ENCODE results near the gene GLIPR1L2. TPM values are rescaled to one million over a fixed set of nuclear protein-coding genes. Genes with fewer than 3 reads are reported as not detected.
A peak's percentile ranks its signal among the peaks of the same experiment; 100 is the strongest.

The GLIPR1L2 gene
- total RNA-seq, 2 experiments from 2014 or later, result 0.33 to 0.35 TPM

DNA sequence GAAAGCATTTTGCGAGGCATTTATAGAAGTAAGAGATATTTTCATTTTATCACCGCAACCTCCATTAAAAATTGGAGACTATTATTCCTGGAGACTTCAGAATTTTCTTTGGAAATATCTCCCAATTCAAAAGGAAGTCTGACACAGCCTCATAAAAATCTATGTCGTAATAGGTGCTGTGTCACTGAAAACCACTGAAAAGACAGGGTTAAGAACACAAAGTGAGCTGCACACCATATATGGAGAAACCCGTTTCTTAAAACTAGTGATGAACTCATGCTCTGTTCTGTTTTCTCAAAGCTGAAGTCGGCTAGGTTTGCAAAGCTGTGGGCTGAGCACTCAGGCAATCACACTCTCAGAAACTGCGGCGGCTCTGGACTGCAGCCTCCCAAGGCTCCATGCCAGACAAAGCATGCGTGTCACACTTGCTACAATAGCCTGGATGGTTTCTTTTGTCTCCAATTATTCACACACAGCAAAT, 89.6 kb downstream of the GLIPR1L2 start, which contains the start of gene GLIPR1:
TSS of gene GLIPR1 (plus strand) at position 287 of the 481 bp plus-strand sequence. CDS start at position 413, 126 bp downstream.
- Mint-ChIP-seq H3K4me3 (peak within 1 kb of the TSS; percentile 87), H3K27ac (peak within 1 kb of the TSS; percentile 82), H3K36me3 (ENCODE audit: low read depth) (no peaks in the 10 kb centered on the region), H3K4me1 (ENCODE audit: low read depth) (peaks cover 78% of the 10 kb centered on the region), H3K27me3 (ENCODE audit: low read depth) (no peaks in the 10 kb centered on the region), H3K9me3 (no peaks in the 10 kb centered on the region)
- peak; percentile 77 for DNase-seq
- CTCF ChIA-PET, result interaction anchor here (0.7 to 2.2 kb wide), 3 partner anchors 24 to 678 kb away, joined by 3 to 10 read pairs (median 7); partner anchors contain the start of gene GLIPR1L2
- intact Hi-C loops (cut with micrococcal nuclease), result loop anchor here (1.0 to 10.0 kb wide), 13 partner anchors 9 to 1584 kb away; partner anchors contain the start of genes BBS10, E2F7, GLIPR1L1 and GLIPR1L2

DNA sequence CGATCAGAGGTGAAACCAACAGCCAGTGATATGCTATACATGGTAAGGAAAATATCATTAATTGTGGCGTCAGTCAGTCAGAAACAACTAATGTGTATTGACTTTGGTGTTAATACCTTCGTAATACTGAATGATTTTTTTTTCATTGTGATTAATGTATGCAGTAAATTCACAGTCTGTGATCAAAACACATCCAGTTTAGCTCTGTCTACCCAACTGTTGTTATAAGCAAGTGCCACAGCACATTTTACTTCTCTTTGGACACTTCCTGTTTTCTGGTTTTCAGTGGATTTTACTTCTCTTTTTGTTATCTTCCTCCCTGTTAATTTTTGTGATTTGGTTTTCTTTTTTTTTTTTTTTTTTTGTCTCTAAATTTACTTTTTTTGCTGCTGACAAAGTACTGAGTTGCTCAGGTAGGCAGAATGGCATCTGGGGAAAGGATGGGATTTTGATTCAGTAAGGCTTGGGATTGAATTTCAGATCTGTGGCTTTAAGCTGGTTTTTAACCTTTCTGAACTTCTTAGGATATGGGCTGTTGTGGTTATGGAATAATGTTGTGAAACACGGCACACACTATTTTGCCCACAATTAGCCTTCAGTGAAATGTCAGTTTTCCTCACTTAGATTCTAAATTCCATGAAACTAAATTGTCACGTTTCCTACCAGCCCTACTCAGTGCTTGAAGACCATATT, 90.3 kb downstream of the GLIPR1L2 start:
- no peak for DNase-seq
- CTCF ChIA-PET, result interaction anchor here (0.7 to 2.2 kb wide), 2 partner anchors 90 to 677 kb away, joined by 3 to 10 read pairs; partner anchors contain the start of gene GLIPR1L2
- H3K27me3 Mint-ChIP-seq (ENCODE audit: low read depth), result no peaks in the 10 kb centered on the region
- no peaks in the 10 kb centered on the region for H3K9me3 Mint-ChIP-seq
- peaks cover 77% of the 10 kb centered on the region for H3K4me1 Mint-ChIP-seq (ENCODE audit: low read depth)
- peak overlapping the region; percentile 87 for H3K4me3 Mint-ChIP-seq
- intact Hi-C loops (cut with micrococcal nuclease), result loop anchor here (2.0 to 10.0 kb wide), 4 partner anchors 161 to 1584 kb away; partner anchors contain the start of genes BBS10, E2F7 and ZDHHC17
- H3K36me3 Mint-ChIP-seq (ENCODE audit: low read depth), result no peaks in the 10 kb centered on the region
- H3K27ac Mint-ChIP-seq, result peak overlapping the region; percentile 82

DNA sequence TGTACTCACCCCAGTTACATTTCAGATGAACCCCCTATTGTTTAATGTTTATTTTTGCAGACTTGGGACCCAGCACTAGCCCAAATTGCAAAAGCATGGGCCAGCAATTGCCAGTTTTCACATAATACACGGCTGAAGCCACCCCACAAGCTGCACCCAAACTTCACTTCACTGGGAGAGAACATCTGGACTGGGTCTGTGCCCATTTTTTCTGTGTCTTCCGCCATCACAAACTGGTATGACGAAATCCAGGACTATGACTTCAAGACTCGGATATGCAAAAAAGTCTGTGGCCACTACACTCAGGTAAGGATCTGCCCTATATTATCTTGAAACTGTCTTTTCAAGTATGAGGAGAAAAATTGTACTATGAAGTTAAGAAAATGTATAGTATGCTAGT, 90.9 kb downstream of the GLIPR1L2 start:
- Mint-ChIP-seq H3K9me3 (no peaks in the 10 kb centered on the region), H3K27ac (peak overlapping the region; percentile 31), H3K4me3 (peak overlapping the region; percentile 87), H3K4me1 (ENCODE audit: low read depth) (peaks cover 75% of the 10 kb centered on the region), H3K27me3 (ENCODE audit: low read depth) (no peaks in the 10 kb centered on the region), H3K36me3 (ENCODE audit: low read depth) (no peaks in the 10 kb centered on the region)
- intact Hi-C loops (cut with micrococcal nuclease), result loop anchor here (2.0 to 10.0 kb wide), 4 partner anchors 161 to 1583 kb away; partner anchors contain the start of genes BBS10, E2F7 and ZDHHC17
- no peak for DNase-seq
- CTCF ChIA-PET, result interaction anchor here (0.6 to 2.2 kb wide), 2 partner anchors 90 to 130 kb away, joined by 3 to 10 read pairs; partner anchors contain the start of gene GLIPR1L2

Other genes starting within 250 kb of the GLIPR1L2 start
- gene KCNC2, start 181.2 kb upstream of the GLIPR1L2 start, total RNA-seq, result not detected
- gene CAPS2, start 60.8 kb upstream of the GLIPR1L2 start, total RNA-seq, result 1 to 10 TPM; 1.9 to 2.5 TPM
- not detected for gene GLIPR1L1, start 56.4 kb upstream of the GLIPR1L2 start, total RNA-seq
- 1 to 10 TPM; 1.3 to 1.5 TPM for gene GLIPR1, start 89.7 kb downstream of the GLIPR1L2 start, total RNA-seq
- gene KRR1, start 120.5 kb downstream of the GLIPR1L2 start, total RNA-seq, result 10 to 100 TPM; 81.1 to 83.9 TPM

Measured in activated naive CD4-positive, alpha-beta T cell treated with anti-CD3 and anti-CD28 coated beads for 36 hours (primary cell).